ENCODE measurements around the gene ICAM1. TPM values are rescaled to one million over a fixed set of nuclear protein-coding genes. Genes with fewer than 3 reads are reported as not detected.

ICAM1 gene
- total RNA-seq, 1 experiment from 2014 or later, result 2.3 TPM

- H3K23me2 ChIP-seq (ENCODE audit: insufficient read length, low read depth, low read length, poor library complexity, severe bottlenecking), result peaks cover 30% of the 10 kb centered on the region
- H3K4ac ChIP-seq (ENCODE audit: low read depth, low read length), result no peak within 1 kb of the TSS
- no peaks in the 10 kb centered on the region for H3K79me1 ChIP-seq (ENCODE audit: insufficient read depth, low read depth, low read length, poor library complexity, severe bottlenecking)
- H3T11ph ChIP-seq (ENCODE audit: low read length), result no peak within 1 kb of the TSS
- WGBS (ENCODE audit: extremely low coverage, insufficient read length, low lambda C conversion rate), result no CpG with 5 or more reads among the region's 59 CpGs
- H3K56ac ChIP-seq (ENCODE audit: insufficient read length, low read depth, low read length), result no peak within 1 kb of the TSS
- no peak within 1 kb of the TSS for H2AK5ac ChIP-seq (ENCODE audit: insufficient read length, low read length)
- no peaks in the 10 kb centered on the region for H4K20me1 ChIP-seq (ENCODE audit: control insufficient read depth, insufficient read depth, insufficient read length)
- no peak within 1 kb of the TSS for H3K9ac ChIP-seq (ENCODE audit: extremely low read depth, insufficient read length, low read length)
- peak within 1 kb of the TSS; percentile 70 for H3K4me2 ChIP-seq (ENCODE audit: insufficient read depth, insufficient read length, low read length)
- no peak within 1 kb of the TSS; the same call in 1 of the 2 replicates for H3K14ac ChIP-seq (ENCODE audit: insufficient read depth, low read length)
- H3K23ac ChIP-seq (ENCODE audit: insufficient read length, low read depth, low read length), result no peak within 1 kb of the TSS
- DNase-seq, result peak; percentile 76
- no peak within 1 kb of the TSS for H3K18ac ChIP-seq (ENCODE audit: insufficient read length, low read depth, low read length)
- H2BK12ac ChIP-seq (ENCODE audit: insufficient read length, low read depth, low read length), result no peak within 1 kb of the TSS
- no peak within 1 kb of the TSS for H2BK5ac ChIP-seq (ENCODE audit: insufficient read length, low read length)
- H2BK15ac ChIP-seq (ENCODE audit: low read depth, low read length), result no peak within 1 kb of the TSS
- Mint-ChIP-seq H3K36me3 (ENCODE audit: insufficient read depth in 1 of 3, low read depth in 3 of 3) (peaks cover 0 to 7% (median 0%) of the 10 kb centered on the region in 3 experiments; a peak in 3 of 7 replicates), H3K4me1 (peaks cover 11 to 38% of the 10 kb centered on the region in 2 experiments), H3K27me3 (ENCODE audit: low read depth) (peaks cover 71% of the 10 kb centered on the region), H3K9me3 (peaks cover 0 to 3% of the 10 kb centered on the region in 2 experiments; a peak in 2 of 5 replicates), H3K27ac (no peak within 1 kb of the TSS), H3K4me3 (peak within 1 kb of the TSS; percentile 49 to 77)
- H2BK120ac ChIP-seq (ENCODE audit: low read depth, low read length, poor library complexity, severe bottlenecking), result no peak within 1 kb of the TSS
- no peak within 1 kb of the TSS for H4K91ac ChIP-seq (ENCODE audit: insufficient read length, low read depth, low read length)
- H3K9me3 ChIP-seq (ENCODE audit: control insufficient read depth, low read depth, low read length), result no peaks in the 10 kb centered on the region
- no peaks in the 10 kb centered on the region; the same call in 1 of the 2 replicates for H3K4me1 ChIP-seq (ENCODE audit: insufficient read depth, low read length)
- no peak within 1 kb of the TSS for H4K8ac ChIP-seq (replicated peaks; ENCODE audit: insufficient read length, low read depth, low read length)
- H4K5ac ChIP-seq (ENCODE audit: insufficient read length, low read depth, low read length), result no peak within 1 kb of the TSS
- no peak within 1 kb of the TSS for H2BK20ac ChIP-seq (ENCODE audit: low read depth, low read length, poor library complexity, severe bottlenecking)
- H3K27ac ChIP-seq (ENCODE audit: insufficient read length, low read depth, low read length), result no peak within 1 kb of the TSS
- no peaks in the 10 kb centered on the region for H3K79me2 ChIP-seq (ENCODE audit: insufficient read depth, low read length)
- no peak within 1 kb of the TSS for H2AFZ ChIP-seq (ENCODE audit: low read length)
- peaks cover 31% of the 10 kb centered on the region for H3K27me3 ChIP-seq (ENCODE audit: insufficient read depth, low read length)
- no peak for TF ChIP-seq CTCF (conservative IDR thresholded peaks at IDR 0.05)
Observed at GRCh38 chr19:10286803-10287737, 16.1 kb downstream of the ICAM1 start, which contains the start of gene ICAM4. Gene ICAM4 (plus strand): TSS chr19:10286955. CDS start chr19:10287013, 58 bp downstream.
